HepG2 (cell line): ENCODE data around the gene RHOT2.

Source experiments
- ELF1 ChIP-seq: sonication (generic); formaldehyde crosslinking; IDR thresholded peaks from 2 replicates; pipeline ENCODE4 v1.4.0; 2020; ENCODE audit warnings: missing genetic modification reagents
- KDM2A ChIP-seq: sonication (generic); formaldehyde crosslinking; IDR thresholded peaks from 2 replicates; pipeline ENCODE4 v1.4.0; 2020; ENCODE audit warnings: low read depth, missing genetic modification reagents, borderline replicate concordance
- NFE2L2 ChIP-seq: fragments of 150-350 bp; IDR thresholded peaks from 2 replicates; pipeline ENCODE4 v1.6.1; 2014; ENCODE audit warnings: low read length
- POLR2A ChIP-seq, 2 experiments: IDR thresholded peaks; 2 replicates each; pipeline ENCODE4 v1.6.1; 2011; ENCODE audit warnings: low read depth in 2 of 2, low read length in 2 of 2, mild to moderate bottlenecking in 1 of 2, moderate library complexity in 1 of 2; ENCODE audit not compliant: insufficient read depth in 1 of 2

DNA sequence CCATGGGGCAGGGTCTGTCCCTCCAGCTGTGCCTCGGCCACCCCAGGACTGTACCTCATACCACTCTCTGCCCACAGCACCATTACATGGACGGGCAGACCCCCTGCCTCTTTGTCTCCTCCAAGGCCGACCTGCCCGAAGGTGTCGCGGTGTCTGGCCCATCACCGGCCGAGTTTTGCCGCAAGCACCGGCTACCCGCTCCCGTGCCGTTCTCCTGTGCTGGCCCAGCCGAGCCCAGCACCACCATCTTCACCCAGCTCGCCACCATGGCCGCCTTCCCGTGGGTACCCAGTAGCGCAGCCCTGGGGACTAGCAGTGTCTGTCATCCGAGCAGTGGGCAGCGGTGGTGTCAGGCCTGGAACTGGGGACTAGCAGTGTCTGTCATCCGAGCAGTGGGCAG lies 4.9 kb downstream of the RHOT2 start:
- TF ChIP-seq KDM2A (CRISPR knock-in tag) (no peak), NFE2L2 (no peak), POLR2A (IDR thresholded peaks at IDR 0.05; ENCODE audit: insufficient read depth in 1 of 2, low read depth in 2 of 2, low read length in 2 of 2) (no peak), ELF1 (no peak)
